Muscle of arm (tissue), 14 donors: ENCODE data around the gene OR6F1. TPM values are rescaled to one million over a fixed set of nuclear protein-coding genes. Genes with fewer than 3 reads are reported as not detected.
"Not testable (repeated sequence)": the region's sequence is repeated elsewhere in the genome, so short reads cannot be mapped to it uniquely, and the experiment has no call there.

Experiments
- DNase-seq: peaks from one replicate; pipeline ENCODE4 v3.0.0-alpha.2; 2013
- long read RNA-seq, 11 donors: transcript quantifications; one replicate each; lab custom pipeline, GENCODE V29; 2026
- polyA plus RNA-seq, 12 donors: library from polyadenylated mRNA; unstranded; fragments of 120-200 nt; gene quantifications; one replicate each; pipeline ENCODE4 v1.2.1, GENCODE V29; 2013; ENCODE audit not compliant: insufficient read length in 12 of 12

OR6F1 gene
- polyA plus RNA-seq: under 1 TPM in 1 of 12 donors, not detected in 11; 0.23 TPM
- long read RNA-seq, donor 1: 0 reads
- long read RNA-seq, donor 2: 0 reads
- long read RNA-seq, donor 3: 0 reads
- long read RNA-seq, donor 4: 0 reads
- long read RNA-seq, donor 5: 0 reads
- long read RNA-seq, donor 6: 0 reads
- long read RNA-seq, donor 7: 0 reads
- long read RNA-seq, donor 8: 0 reads
- long read RNA-seq, donor 9: 0 reads
- long read RNA-seq, donor 10: 0 reads
- long read RNA-seq, donor 11: 0 reads

- no peak for DNase-seq
Measured at GRCh38 chr1:247716546-247716945, at the start of gene OR6F1. Gene OR6F1, minus strand, starts transcription at chr1:247716646. Its CDS starts 3,891 bp downstream, at chr1:247712755.

GRCh38 chr1:247760456-247760855 lies 44.0 kb upstream of the OR6F1 start, which contains the start of gene OR1C1:
Gene OR1C1, minus strand, starts transcription at chr1:247760556. Its CDS starts 2,150 bp downstream, at chr1:247758406.
- no peak for DNase-seq

DNA sequence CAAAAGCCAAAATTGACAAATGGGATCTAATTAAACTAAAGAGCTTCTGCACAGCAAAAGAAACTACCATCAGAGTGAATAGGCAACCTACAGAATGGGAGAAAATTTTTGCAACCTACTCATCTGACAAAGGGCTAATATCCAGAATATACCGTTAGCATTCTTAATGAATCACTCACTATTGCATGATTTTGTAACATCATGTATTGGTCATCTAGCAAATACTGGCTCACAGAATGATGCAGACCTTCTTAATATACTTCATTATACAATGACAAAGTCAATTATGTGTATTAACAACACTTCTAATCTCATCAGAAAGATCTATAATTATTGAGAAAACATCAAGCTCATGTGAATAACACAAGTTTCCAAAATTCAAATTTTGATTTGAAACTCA lies 37.9 kb upstream of the OR6F1 start:
- not testable (repeated sequence) for DNase-seq

GRCh38 chr1:247749870-247750269 lies 33.4 kb upstream of the OR6F1 start:
- no peak for DNase-seq

DNA sequence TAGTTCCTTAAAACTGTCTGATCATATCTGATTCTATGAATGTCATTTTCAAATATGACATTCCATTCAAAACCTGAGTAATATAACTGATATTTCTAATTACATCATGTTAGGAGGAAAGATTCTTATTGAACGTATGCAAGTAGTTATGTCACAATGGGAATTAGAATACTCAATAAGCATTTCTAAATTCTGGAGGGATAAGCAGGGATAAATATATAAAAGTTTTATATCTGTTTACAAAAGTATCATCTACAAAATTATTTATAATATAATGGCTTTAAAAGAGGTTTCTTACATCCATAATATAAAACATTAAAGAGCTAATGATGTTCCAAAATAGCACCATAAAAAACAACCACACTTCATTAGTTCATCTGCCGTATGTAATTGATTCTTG lies 31.6 kb upstream of the OR6F1 start, which contains the start of gene OR14A2:
TSS of gene OR14A2 (minus strand) at position 101 of the 400 bp plus-strand sequence.
- no peak for DNase-seq

GRCh38 chr1:247747616-247748015 lies 31.2 kb upstream of the OR6F1 start:
- no peak for DNase-seq

DNA sequence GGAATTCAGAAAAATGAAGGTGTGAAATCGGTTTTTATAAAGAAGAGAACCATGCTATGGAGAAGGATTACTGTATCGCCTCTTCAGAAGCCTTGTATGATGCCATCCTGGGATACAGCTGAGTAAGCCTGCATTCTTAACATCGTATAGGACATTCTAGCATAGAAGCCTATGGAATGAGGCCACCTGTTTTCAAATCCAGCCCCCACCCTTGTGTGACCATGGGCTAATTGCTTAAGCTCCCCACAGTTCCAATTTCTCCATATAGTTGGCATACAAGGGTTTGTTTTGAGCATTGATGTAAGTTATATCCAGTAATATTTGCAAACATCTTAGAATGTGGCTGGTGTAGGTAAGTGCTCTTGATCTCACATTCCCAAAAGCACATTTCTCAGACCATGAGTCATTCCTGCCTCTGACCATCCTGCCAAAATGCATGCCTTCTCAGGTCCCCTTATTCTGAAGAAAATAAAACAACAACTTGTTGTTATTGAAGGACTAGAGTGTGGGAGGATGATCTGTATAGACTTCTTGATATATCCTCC lies 30.0 kb upstream of the OR6F1 start:
- DNase-seq: no peak

DNA sequence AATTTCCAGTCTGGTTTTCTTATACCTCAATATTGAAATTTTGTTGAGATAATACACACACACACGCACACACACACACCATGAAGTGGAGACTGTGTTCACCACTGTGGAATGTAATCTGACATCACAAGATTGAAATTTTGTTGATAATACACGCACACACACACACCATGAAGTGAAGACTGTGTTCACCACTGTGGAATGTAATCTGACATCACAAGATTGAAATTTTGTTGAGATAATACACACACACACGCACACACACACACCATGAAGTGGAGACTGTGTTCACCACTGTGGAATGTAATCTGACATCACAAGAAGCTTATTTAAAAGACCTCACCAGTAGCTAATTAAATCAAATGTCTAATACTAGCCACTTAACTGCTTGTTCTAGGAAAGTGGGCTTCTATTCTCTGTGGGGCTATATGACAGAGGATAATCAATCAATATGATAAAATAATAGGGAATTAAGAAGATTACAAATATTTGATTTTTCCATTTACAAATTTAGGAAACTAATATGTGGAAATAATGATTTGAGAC lies 25.8 kb upstream of the OR6F1 start:
- not testable (repeated sequence) for DNase-seq

DNA sequence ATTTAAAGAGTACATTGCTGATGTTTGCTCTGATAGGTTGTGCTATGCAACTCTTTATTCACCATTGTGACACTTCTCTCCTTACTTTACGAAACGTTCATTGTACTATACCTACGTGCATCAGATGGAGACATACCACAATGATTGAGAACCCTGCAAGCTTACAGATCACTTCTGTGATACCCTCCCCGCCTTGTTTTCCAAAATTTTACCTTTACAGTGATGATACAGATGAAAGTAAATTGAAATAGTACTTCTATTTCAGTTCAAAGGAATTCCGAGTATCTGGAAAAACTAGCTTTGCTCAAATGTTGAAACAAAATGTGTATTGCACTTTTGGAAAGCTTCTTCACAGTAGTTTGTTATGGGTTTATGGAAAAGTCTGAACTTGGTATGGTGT lies 25.3 kb upstream of the OR6F1 start:
- DNase-seq: no peak

- no peak for DNase-seq
Measured at GRCh38 chr1:247740721-247741120, 24.3 kb upstream of the OR6F1 start.

- DNase-seq: no peak
Measured at GRCh38 chr1:247738315-247738714, 21.9 kb upstream of the OR6F1 start, which contains the start of gene OR14K1. Gene OR14K1, plus strand, starts transcription at chr1:247738615. Its CDS starts 0 bp downstream, at chr1:247738615.

DNA sequence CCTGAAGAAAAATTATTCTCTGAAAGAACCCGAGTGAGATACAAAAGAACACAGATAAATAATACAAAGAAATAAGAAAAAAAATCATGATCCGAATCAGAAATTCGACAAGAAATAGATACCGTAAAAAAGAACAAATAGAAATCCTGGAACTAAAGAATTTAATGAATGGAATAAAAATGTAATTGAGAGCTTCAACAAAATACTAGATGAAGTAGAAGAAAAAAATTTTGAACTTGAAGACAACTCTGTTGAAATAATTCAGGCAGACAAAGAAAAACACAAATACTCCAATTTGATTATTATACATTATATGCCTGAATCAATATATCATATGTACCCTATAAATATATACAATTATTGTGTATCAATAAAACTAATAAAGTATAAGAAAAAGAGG lies 4.8 kb upstream of the OR6F1 start:
- no peak for DNase-seq

DNA sequence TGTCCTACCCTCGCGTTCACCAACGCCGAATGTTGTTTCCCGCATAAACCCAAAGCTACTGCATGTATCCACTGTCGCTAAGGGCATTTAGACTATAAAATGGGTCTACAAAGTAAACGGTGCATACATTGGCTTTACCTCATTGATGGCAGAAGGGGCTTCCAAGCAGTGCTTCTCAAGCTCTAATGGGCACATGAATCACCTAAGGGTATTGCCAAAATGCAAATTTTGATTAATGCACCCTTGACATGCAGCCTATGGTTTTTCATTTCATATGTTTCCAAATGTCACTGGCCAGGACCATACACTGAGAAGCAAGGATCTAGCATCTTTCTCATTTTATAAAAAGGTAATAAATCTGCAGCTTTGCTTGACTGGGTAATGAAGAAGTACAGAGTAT lies 2.7 kb downstream of the OR6F1 start:
- no peak for DNase-seq

- DNase-seq: not testable (repeated sequence)
Measured at GRCh38 chr1:247710681-247711080, 5.8 kb downstream of the OR6F1 start.

DNA sequence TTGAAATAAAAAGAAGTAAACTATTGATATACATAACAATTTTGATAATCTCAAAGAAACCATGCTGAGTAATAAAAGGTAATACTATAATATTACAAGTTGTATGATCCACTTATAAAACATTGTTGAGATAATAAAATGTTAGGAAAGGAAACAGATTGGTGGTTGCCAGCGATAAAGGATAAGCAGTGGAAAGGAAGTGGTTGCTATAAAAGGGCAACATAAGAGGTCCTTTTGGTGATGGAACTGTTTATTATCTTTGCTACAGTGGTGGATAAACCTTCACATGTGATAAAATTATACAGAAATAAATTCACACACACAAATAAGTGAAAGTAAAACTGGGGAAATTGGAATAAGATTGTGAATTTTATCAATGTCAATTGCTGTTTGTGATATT lies 15.1 kb downstream of the OR6F1 start:
- DNase-seq: no peak

DNA sequence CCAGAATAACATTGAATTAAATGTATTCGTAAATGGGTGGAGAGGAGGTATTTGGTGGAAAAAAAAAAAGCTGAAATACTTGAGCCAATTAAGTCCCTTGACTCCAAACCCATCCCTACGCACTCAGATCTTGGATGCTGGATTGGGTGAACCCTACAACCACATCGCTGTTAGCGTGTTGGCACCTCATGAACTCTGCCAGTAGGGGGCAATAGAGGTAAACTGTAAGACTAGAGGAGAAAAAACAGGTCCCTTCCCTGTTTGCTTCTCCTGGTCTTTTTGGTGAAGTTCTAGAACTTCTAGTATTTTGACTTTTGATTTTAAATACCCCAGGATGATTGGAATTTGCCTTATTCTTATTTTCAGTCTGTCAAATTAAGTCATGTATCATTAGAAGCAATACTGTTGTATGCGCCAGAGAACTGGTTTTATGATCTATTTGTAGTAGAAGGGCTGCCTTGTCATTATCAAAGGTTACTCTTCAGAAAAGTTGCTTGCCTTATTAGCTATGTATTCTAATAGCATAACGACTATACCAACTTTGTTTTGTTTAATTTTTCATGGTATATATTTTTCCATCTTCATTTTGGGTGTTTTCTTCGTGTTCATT lies 35.1 kb downstream of the OR6F1 start:
- peak; percentile 4 for DNase-seq

DNA sequence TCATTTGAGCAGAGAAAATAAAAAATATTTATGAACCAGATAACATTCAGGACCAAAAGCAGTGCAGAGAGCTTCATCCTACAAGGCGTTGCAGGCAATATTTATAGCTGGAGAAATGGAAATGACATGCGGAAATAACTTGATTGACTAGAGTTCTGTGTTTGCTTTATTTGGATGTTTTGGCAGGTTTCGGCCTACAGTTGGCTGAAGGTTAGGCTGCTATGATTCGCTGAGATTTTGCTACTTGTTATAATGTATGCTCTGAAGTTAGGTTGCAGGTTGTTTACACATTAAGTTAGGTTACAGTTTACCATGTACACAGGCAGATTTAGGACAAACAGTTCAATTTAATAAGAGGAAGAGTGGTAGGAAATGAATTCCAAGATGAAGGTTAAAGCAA lies 36.3 kb downstream of the OR6F1 start:
- no peak for DNase-seq

DNA sequence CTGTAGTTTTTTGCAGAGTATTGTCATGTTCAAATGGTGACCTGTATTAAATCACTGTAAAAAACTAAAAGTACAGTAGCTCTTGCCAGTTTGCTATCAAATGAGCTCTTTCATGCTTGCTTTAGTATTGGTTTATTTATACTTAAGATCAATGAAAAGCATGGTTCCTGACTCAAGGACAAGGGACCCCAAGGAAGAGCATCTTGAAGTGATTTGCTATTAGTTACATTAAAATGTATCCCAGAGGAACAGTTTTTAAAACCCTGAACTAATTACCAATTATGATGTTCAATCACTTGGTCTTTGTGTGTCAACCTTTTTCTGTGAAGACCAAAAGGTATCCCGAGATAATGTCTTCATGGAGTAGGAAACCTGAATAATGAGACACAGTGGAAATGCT lies 36.8 kb downstream of the OR6F1 start, which contains the start of gene OR13G1:
TSS of gene OR13G1 (minus strand) at position 101 of the 400 bp plus-strand sequence. CDS start 6,698 bp downstream, outside the sequence.
- DNase-seq: no peak

DNA sequence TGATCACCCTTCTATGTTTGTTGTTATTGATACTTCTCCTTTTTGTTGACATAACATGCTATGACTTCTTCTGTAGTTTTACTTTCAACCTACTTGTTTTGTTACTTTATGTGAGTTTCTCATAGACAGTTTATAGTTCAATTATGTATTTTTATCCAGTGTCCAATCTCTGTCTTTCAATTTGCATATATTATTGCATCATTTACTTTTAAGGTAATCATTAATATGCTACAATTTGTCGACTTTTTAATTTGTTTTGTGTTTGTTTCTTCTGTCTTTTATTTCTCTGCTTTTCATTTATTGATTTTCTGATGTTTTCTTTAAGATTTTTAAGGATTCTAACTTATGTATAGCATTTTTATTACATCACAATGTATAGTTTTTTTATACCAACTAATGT lies 47.2 kb downstream of the OR6F1 start:
- DNase-seq: no peak
